CD4-positive, alpha-beta T cell treated with Interleukin-17A for 1 hour (primary cell): ENCODE results near the gene UBE2C.
A peak's percentile ranks its signal among the peaks of the same experiment; 100 is the strongest.

Experiments used
- DNase-seq: peaks from one replicate; pipeline ENCODE4 v3.0.0-alpha.2; 2020

UBE2C gene

GRCh38 chr20:45833883-45834796 is 21.7 kb downstream of the UBE2C start:
- DNase-seq, result peak; percentile 49

- no peak for DNase-seq
Measured at GRCh38 chr20:45834797-45835161, 22.3 kb downstream of the UBE2C start.

GRCh38 chr20:45835329-45835765 is 22.9 kb downstream of the UBE2C start:
- no peak for DNase-seq

GRCh38 chr20:45835825-45836224 is 23.4 kb downstream of the UBE2C start:
- DNase-seq, result no peak

- DNase-seq, result no peak
Measured at GRCh38 chr20:45836841-45837240, 24.4 kb downstream of the UBE2C start.

GRCh38 chr20:45840700-45841198 is 28.3 kb downstream of the UBE2C start:
- no peak for DNase-seq

- no peak for DNase-seq
Measured at GRCh38 chr20:45841407-45842129, 29.1 kb downstream of the UBE2C start.

- DNase-seq, result no peak
Measured at GRCh38 chr20:45842169-45842812, 29.8 kb downstream of the UBE2C start.

GRCh38 chr20:45843506-45843905 is 31.1 kb downstream of the UBE2C start:
- no peak for DNase-seq

GRCh38 chr20:45845452-45845851 is 33.0 kb downstream of the UBE2C start:
- no peak for DNase-seq

GRCh38 chr20:45848421-45848820 is 36.0 kb downstream of the UBE2C start:
- DNase-seq, result no peak

- no peak for DNase-seq
Measured at GRCh38 chr20:45848969-45849582, 36.6 kb downstream of the UBE2C start.

GRCh38 chr20:45850238-45850637 is 37.8 kb downstream of the UBE2C start:
- DNase-seq, result no peak

- DNase-seq, result no peak
Measured at GRCh38 chr20:45850926-45851325, 38.5 kb downstream of the UBE2C start.

- no peak for DNase-seq
Measured at GRCh38 chr20:45851501-45851900, 39.1 kb downstream of the UBE2C start.

GRCh38 chr20:45852326-45852725 is 39.9 kb downstream of the UBE2C start:
- DNase-seq, result no peak

- DNase-seq, result no peak
Measured at GRCh38 chr20:45853484-45853883, 41.0 kb downstream of the UBE2C start.

- DNase-seq, result peak; percentile 100
Measured at GRCh38 chr20:45857114-45857881, 44.9 kb downstream of the UBE2C start, which contains the start of the genes ACOT8 and ZSWIM3. Gene ACOT8, minus strand, starts transcription at chr20:45857392. Its CDS starts 77 bp downstream, at chr20:45857315. Gene ZSWIM3, plus strand, starts transcription at chr20:45857614. Its CDS starts 212 bp downstream, at chr20:45857826.

GRCh38 chr20:45857882-45858216 is 45.4 kb downstream of the UBE2C start:
- no peak for DNase-seq

- no peak for DNase-seq
Measured at GRCh38 chr20:45859916-45860315, 47.5 kb downstream of the UBE2C start.

GRCh38 chr20:45860560-45861220 is 48.2 kb downstream of the UBE2C start:
- no peak for DNase-seq
